ENCODE measurements around the gene TFF3.

Gene TFF3

DNA sequence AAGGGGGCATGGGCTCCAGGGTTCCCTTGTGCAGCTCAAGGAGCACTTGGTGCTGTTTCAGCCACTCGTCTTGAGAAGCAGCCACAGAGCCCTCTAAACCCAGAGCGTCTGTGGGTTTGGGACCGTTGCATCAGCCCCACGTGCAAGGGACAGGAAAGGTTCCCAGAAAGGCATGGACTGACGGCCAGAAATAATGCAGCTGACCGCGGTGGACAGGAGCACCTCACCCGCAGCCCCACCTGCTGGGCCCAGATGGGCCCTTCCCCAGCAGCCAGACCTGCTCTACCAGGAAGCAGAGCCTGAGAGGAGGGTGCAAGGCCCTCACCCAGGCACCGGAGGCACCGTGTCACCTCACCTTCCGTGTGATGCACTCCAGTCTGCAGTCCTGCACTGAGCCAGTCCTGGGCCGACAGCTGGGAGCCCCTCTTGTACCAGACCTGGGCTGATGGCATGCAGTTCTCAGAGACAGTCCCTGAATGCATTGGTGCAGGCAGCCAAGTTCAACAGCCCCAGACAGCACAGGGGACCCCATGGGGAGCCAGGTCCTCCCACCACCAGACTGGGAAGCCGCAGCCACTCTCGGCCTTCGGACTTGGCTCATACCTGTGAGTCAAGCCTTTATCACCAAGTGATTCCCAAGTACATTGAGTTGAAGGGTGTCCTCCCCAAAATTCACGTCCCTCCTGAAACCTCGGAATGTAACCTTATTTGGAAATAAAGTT, 4.8 kb upstream of the TFF3 start:
- DNase-seq, result no peak

- DNase-seq, result no peak
These were observed 4.2 kb upstream of the TFF3 start for GRCh38 chr21:42319376-42319775.

DNA sequence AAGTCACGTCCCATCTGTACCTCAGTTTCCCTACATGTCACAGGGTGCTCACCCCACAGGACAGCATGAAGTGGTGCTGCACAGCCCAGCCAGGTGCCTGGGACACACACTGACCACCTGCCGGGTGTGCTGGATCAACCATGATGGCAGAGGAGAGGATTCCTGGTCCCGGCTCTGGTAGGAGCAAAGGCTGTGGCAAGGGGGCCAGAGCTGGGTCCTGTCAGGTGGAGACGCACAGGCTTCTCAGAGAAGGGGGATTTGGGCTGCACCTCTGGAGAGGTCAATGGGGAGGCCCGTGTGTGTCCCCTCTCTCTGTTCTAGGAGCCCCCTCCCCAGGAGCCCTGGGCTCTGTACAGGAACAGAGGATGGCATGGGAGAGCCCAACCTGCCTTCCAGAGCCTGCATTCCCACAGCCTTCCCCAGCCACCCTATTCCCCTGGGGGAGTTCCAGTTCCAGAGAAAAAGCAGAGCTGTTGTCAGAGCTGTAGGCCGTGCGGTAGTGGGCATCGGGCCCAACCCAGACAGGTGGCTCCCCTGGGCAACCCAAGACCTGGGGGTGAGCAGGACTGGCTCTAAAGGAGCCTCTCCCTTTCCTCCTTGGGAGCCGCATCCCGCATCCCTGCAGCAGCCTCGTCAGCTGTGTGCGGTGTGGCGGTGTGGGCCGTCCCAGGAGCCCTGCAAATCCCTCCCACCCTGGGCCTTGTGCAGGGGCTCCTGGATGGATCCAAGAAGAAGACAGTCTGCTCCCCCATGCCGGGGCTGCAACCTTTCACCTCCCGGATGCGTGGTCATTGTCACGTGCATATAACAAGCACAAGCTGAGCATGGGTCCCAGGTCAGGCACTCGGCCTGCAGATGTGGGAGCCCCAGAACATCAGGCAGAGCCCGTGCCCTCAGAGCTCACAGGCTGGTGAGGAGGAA, 2.9 kb upstream of the TFF3 start:
- no peak for DNase-seq

DNA sequence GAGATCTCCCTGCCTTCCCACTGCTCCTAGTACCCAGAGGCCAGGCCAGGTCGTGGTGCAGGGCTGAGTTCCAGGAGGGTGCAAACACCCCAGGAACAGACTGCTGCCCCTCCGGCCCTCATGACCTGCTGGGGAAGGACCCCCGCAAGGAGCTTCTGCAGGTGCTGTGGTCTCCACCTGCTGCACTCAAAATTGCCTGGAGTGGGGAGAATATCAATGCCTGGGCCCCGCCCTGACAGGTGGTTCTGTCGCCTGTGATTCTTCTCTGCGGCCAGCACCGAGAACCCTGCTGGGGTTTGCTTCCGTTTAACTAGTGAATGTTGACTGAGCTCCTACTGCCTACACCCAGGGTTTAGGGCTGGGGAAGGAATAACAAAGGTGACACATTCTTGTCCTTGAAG, 2.1 kb upstream of the TFF3 start:
- DNase-seq, result no peak

GRCh38 chr21:42316891-42317290, 1.7 kb upstream of the TFF3 start:
- no peak for DNase-seq

- DNase-seq, result no peak
These were observed 453 bp downstream of the TFF3 start for GRCh38 chr21:42314616-42315295.

DNA sequence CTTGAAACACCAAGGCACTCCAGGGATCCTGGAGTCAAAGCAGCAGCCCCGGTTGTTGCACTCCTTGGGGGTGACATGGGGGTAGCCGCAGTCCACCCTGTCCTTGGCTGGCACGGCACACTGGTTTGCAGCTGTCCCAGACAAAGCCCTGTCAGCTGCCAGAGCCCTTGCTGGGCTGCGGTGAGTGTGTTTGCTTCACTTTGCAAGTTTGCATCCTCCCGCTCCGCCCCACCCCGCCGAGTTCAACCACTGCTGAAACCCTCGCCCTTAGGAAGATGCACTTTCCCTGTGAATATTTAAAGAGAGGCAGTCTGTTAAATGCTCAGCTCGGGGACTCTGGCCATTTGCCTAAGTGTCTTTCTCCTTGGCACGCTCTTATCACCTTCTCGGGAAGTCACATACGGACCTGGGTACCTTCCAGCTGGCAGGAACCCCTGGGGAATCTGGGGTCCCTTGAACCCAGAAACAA, 1.7 kb downstream of the TFF3 start:
- no peak for DNase-seq

GRCh38 chr21:42312626-42313104, 2.5 kb downstream of the TFF3 start:
- no peak for DNase-seq

GRCh38 chr21:42311816-42312625, 3.2 kb downstream of the TFF3 start:
- no peak for DNase-seq

- DNase-seq, result no peak
These were observed 4.0 kb downstream of the TFF3 start for GRCh38 chr21:42311160-42311559.

DNA sequence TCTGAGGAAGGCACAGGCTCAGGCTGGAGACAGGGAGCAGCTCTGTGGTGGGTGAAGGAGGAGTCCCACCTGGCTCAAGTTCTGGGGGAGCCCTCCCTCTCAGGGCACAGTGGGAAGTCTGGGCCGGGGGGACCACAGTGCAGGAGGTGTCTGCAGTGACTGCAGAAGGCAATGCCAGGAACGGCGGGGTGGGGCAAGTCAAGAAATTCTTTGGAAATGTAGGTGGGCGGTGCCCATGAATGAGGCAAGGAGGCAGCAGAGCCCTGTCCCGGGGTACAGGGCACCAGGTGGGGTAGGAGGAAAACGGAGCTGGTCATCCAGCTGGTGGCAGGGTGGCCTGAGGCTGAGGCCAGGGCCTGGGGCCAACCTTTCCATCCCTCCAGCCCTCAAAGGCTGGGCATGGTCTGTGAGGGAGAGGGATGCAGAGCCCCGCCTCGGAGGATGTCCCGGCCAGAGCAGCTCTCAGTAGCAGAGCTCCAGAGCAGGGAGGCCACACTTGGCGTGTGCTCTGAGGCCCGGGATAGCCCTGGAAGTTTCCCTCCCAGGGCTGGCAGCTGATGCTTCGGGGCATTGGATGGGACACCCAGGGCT, 4.7 kb downstream of the TFF3 start:
- no peak for DNase-seq

DNA sequence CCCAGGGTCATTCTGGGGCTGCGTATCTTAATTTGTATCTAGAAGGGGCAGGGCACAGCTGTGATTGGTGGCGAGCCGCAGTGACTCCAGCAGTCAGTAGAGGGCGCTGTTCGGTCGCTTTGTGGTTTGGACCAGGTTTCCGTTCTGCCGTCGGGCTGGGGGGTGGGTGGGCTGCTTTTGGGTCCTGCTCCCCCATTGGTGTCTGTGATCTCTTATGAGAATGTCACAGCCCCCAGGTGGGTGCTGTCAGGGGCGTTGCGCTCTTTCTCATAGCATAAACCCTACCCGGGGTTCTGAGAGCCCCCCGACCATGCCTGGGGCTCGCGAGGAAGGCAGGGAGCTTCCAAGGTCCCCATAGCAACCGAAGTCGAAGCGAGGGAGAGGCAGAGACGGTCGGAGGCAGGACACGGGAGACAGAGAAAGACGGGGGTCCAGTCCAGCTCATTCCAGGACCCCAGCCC, 5.4 kb downstream of the TFF3 start:
- DNase-seq, result peak; percentile 38 to 66

GRCh38 chr21:42308914-42309752, 6.1 kb downstream of the TFF3 start:
- DNase-seq, result no peak

- no peak for DNase-seq
These were observed 6.9 kb downstream of the TFF3 start for GRCh38 chr21:42308161-42308913.

- no peak for DNase-seq
These were observed 8.1 kb downstream of the TFF3 start for GRCh38 chr21:42307106-42307505.

GRCh38 chr21:42306366-42307035, 8.7 kb downstream of the TFF3 start:
- no peak for DNase-seq

DNA sequence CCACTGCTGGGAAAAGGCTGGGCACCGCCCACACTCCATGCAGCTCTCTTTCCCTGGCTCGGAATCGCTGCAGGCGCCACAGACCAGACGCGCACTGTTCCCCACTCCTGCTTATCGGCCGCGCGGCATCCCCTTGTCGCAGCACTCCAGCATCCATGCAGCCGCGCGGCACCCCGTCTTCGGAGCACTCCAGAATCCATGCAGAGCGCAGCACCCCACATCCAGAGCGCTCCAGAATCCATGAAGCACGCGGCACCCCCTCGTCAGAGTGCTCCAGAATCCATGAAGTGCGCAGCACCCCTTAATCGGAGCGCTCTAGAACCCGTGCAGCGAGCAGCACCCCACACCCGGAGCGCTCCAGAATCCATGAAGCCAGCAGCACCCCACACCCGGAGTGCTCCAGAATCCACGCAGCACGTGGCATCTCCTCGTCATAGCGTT, 9.5 kb downstream of the TFF3 start:
- DNase-seq, result no peak

DNA sequence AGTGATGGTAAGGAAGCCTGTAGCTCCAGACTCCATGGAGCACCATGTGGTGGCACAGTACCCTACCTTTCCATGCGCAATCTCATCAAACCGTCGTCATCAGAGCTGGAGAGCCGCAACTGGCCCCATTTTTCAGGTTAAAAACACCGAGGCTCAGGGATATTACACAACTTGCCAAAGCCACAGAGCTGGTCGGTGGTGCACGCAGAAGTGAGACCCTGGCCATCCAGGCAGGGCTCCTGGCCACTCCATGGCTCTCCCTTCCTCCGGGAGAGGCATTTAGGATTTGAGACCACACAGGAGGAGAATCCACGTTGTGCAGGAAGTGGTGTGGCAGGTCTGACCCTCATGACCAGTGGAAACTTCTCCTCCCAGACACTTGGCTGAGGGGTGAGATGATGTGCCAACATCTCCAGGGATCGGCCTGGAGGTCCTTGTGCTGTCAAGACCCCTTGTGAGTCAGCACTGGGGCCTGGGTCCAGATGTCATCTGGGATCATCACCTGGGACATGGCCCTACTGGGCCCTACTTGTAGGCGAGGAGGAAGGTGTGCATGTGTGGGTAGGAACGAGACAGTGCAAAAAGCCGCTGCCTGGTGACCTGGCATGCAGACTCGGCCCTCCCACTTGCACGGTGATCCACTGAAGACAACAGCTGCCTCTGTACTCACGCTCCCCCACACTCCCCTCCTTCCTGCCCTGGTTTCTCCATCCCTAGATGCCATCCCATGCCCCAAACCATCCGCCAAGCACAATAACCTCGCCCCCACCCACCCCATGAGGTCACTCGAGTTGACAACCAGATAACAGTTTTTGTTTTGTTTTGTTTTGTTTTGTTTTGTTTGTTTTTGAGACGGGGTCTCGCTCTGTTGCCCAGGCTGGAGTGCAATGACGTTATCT, 10.4 kb downstream of the TFF3 start:
- DNase-seq, result no peak

All from stimulated activated CD4-positive, alpha-beta T cell treated with anti-CD3 and anti-CD28 coated beads, Interleukin-4, amount 100 ng/mL, for 4 hours (primary cell).